HepG2 (cell line): ENCODE measurements around the gene ERBB4.

Experiments used
- POLR2AphosphoS5 ChIP-seq: IDR thresholded peaks from 2 replicates; pipeline ENCODE4 v1.6.1; 2012; ENCODE audit warnings: low read depth, low read length
- ZNF12 ChIP-seq: sonication (generic); formaldehyde crosslinking; IDR thresholded peaks from 2 replicates; pipeline ENCODE4 v1.5.0; 2020; ENCODE audit warnings: missing genetic modification reagents
- ZNF432 ChIP-seq: sonication (generic); formaldehyde crosslinking; IDR thresholded peaks from 2 replicates; pipeline ENCODE4 v1.5.0; 2020; ENCODE audit warnings: missing genetic modification reagents, mild to moderate bottlenecking, borderline replicate concordance
- ZNF709 ChIP-seq: sonication (generic); formaldehyde crosslinking; IDR thresholded peaks from 2 replicates; pipeline ENCODE4 v1.5.0; 2020; ENCODE audit warnings: mild to moderate bottlenecking, missing genetic modification reagents
- TF ChIP-seq, protein P1 (sequence below): sonication (generic); formaldehyde crosslinking; conservative IDR thresholded peaks from 2 replicates; pipeline ENCODE4 v1.5.0; 2020; ENCODE audit warnings: missing genetic modification reagents

DNA sequence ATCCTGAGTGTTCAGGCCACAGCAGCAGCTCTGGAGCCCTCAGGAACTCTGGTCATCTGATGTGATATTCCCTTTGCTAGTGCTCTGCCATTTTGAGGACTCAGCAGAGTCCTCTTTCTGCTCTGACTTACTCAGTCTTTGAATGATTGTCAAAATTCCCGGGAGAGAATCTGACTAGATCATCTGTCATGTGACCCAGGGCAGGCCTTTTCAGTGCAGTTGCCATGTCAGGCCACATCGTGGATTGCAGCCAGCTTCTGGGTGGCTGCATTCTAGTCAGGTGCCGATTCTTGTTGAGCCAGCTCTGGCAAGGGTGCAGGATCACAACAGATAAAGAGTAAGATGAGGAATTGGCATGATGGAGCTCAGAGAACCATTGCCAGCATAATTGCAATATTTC lies 1186.6 kb downstream of the ERBB4 start:
- TF ChIP-seq, protein P1, sequence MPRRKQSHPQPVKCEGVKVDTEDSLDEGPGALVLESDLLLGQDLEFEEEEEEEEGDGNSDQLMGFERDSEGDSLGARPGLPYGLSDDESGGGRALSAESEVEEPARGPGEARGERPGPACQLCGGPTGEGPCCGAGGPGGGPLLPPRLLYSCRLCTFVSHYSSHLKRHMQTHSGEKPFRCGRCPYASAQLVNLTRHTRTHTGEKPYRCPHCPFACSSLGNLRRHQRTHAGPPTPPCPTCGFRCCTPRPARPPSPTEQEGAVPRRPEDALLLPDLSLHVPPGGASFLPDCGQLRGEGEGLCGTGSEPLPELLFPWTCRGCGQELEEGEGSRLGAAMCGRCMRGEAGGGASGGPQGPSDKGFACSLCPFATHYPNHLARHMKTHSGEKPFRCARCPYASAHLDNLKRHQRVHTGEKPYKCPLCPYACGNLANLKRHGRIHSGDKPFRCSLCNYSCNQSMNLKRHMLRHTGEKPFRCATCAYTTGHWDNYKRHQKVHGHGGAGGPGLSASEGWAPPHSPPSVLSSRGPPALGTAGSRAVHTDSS (CRISPR knock-in tag): no peak
- TF ChIP-seq POLR2AphosphoS5 (no peak), ZNF432 (CRISPR knock-in tag) (no peak), ZNF12 (CRISPR knock-in tag) (no peak), ZNF709 (CRISPR knock-in tag) (no peak)
